HepG2 (cell line): ENCODE data around the gene PPIA. TPM values are rescaled to one million over a fixed set of nuclear protein-coding genes. Genes with fewer than 3 reads are reported as not detected.

Experiments
- CBX2 ChIP-seq, 2 experiments: fragments of 200-600 bp in 1 of 2; sonication (generic); formaldehyde crosslinking in 1 of 2; IDR thresholded peaks; 2 replicates each; pipeline versions ENCODE4 v1.7.0 to v1.8.1; 2018 to 2022; ENCODE audit warnings: low read depth in 2 of 2, low read length in 1 of 2, mild to moderate bottlenecking in 1 of 2, missing genetic modification reagents in 1 of 2
- CHD4 ChIP-seq: fragments of 200-600 bp; sonication (generic); IDR thresholded peaks from 2 replicates; pipeline ENCODE4 v1.7.0; 2017; ENCODE audit warnings: mild to moderate bottlenecking, low read length, borderline replicate concordance
- DZIP1 ChIP-seq: sonication (generic); formaldehyde crosslinking; IDR thresholded peaks from 2 replicates; pipeline ENCODE4 v1.5.0; 2020; ENCODE audit warnings: mild to moderate bottlenecking, missing genetic modification reagents
- E2F2 ChIP-seq: sonication (generic); formaldehyde crosslinking; IDR thresholded peaks from 2 replicates; pipeline ENCODE4 v1.4.0; 2020; ENCODE audit warnings: missing genetic modification reagents, borderline replicate concordance
- GRHL1 ChIP-seq: sonication (generic); formaldehyde crosslinking; conservative IDR thresholded peaks from 2 replicates; pipeline ENCODE4 v1.8.0; 2022; ENCODE audit warnings: missing genetic modification reagents
- HOMEZ ChIP-seq: IDR thresholded peaks from 2 replicates; pipeline ENCODE4 v1.6.1; 2016; ENCODE audit warnings: low read depth
- ISX ChIP-seq: sonication (generic); formaldehyde crosslinking; conservative IDR thresholded peaks from 2 replicates; pipeline ENCODE4 v1.5.0; 2020; ENCODE audit warnings: missing genetic modification reagents
- KDM1A ChIP-seq: IDR thresholded peaks from 2 replicates; pipeline ENCODE4 v1.6.1; 2016; ENCODE audit warnings: missing compliant biosample characterization
- KLF13 ChIP-seq: sonication (generic); formaldehyde crosslinking; IDR thresholded peaks from 2 replicates; pipeline ENCODE4 v1.4.0; 2020; ENCODE audit warnings: mild to moderate bottlenecking, missing genetic modification reagents
- MXI1 ChIP-seq: IDR thresholded peaks from 3 replicates; pipeline ENCODE4 v1.6.1; 2012; ENCODE audit warnings: low read depth, low read length, inconsistent platforms, borderline replicate concordance
- PHF20 ChIP-seq: sonication (generic); formaldehyde crosslinking; IDR thresholded peaks from 2 replicates; pipeline ENCODE4 v1.5.0; 2020; ENCODE audit warnings: mild to moderate bottlenecking, missing genetic modification reagents
- SCMH1 ChIP-seq: sonication (generic); formaldehyde crosslinking; IDR thresholded peaks from 2 replicates; pipeline ENCODE4 v1.9.0; 2021; ENCODE audit warnings: missing genetic modification reagents, mild to moderate bottlenecking, borderline replicate concordance
- SRF ChIP-seq: IDR thresholded peaks from 2 replicates; pipeline ENCODE4 v1.6.1; 2011; ENCODE audit warnings: mild to moderate bottlenecking, low read depth, low read length, moderate library complexity
- TAF15 ChIP-seq: fragments of 200-400 bp; formaldehyde crosslinking; IDR thresholded peaks from one replicate; pipeline ENCODE4 v1.6.1; 2018; ENCODE audit warnings: mild to moderate bottlenecking, low read depth, low read length; ENCODE audit not compliant: poor library complexity, severe bottlenecking
- ZMAT3 ChIP-seq: sonication (generic); formaldehyde crosslinking; conservative IDR thresholded peaks from 2 replicates; pipeline ENCODE4 v1.7.0; 2021; ENCODE audit warnings: missing genetic modification reagents
- ZNF230 ChIP-seq: sonication (generic); formaldehyde crosslinking; IDR thresholded peaks from 2 replicates; pipeline ENCODE4 v1.4.0; 2020; ENCODE audit warnings: mild to moderate bottlenecking, missing genetic modification reagents
- ZNF367 ChIP-seq: sonication (generic); formaldehyde crosslinking; IDR thresholded peaks from 2 replicates; pipeline ENCODE4 v1.4.0; 2020; ENCODE audit warnings: missing genetic modification reagents, borderline replicate concordance
- ZNF713 ChIP-seq: sonication (generic); formaldehyde crosslinking; IDR thresholded peaks from 2 replicates; pipeline ENCODE4 v1.4.0; 2020; ENCODE audit warnings: mild to moderate bottlenecking, missing genetic modification reagents
- ZNF75D ChIP-seq: sonication (generic); formaldehyde crosslinking; IDR thresholded peaks from 2 replicates; pipeline ENCODE4 v1.8.1; 2023; ENCODE audit warnings: missing genetic modification reagents, mild to moderate bottlenecking, borderline replicate concordance
- ZNF879 ChIP-seq: sonication (generic); formaldehyde crosslinking; IDR thresholded peaks from 2 replicates; pipeline ENCODE4 v1.8.1; 2023; ENCODE audit warnings: missing genetic modification reagents
- ZNF891 ChIP-seq: sonication (generic); formaldehyde crosslinking; IDR thresholded peaks from 2 replicates; pipeline ENCODE4 v1.5.0; 2020; ENCODE audit warnings: mild to moderate bottlenecking, missing genetic modification reagents
- polyA plus RNA-seq, 8 experiments: library from polyadenylated mRNA; depleted of rRNA in 3 of 8; stranded (reverse) in 7 of 8; unstranded in 1 of 8; fragments of >200 nt; fragmentation: Illumina TruSeq in 4 of 8; extraction: Trizol in 4 of 8; gene quantifications; 2 replicates each; pipeline versions ENCODE4 v1.2.1 to v1.2.3, GENCODE V29; 2011 to 2016; ENCODE audit warnings: low read depth in 4 of 8, missing spikeins in 1 of 8, mixed read lengths in 1 of 8; ENCODE audit not compliant: insufficient read depth in 1 of 8
- total RNA-seq, 5 experiments: library from RNA; depleted of rRNA; stranded (reverse); fragments of >200 nt; fragmentation: Illumina TruSeq; extraction: Trizol; gene quantifications; 2 replicates each; pipeline ENCODE4 v1.2.3, GENCODE V29; 2016; ENCODE audit warnings: low read depth in 1 of 5

PPIA gene
- total and polyA plus RNA-seq, 2 of the 13 experiments (the other 11 are each of a cell fraction or from before 2014, with no cell fraction given), result 2,268 to 3,010 TPM

- no peak for TF ChIP-seq CBX2 (IDR thresholded peaks at IDR 0.05; ENCODE audit: low read depth, low read length)
- TF ChIP-seq CBX2 (CRISPR knock-in tag; IDR thresholded peaks at IDR 0.05; ENCODE audit: low read depth), result no peak
- TF ChIP-seq ZNF367 (CRISPR knock-in tag), result no peak
- peak; percentile 21; the same call in 1 of the 3 replicates for TF ChIP-seq MXI1
- TF ChIP-seq TAF15, result no peak
- TF ChIP-seq CHD4, result peak; percentile 66; the same call in 1 of the 2 replicates
- 0 out of 2 replicates have a peak, but pooled peaks have one; percentile 28 for TF ChIP-seq ZNF879 (CRISPR knock-in tag)
- no peak; the same call in 1 of the 2 replicates for TF ChIP-seq PHF20 (CRISPR knock-in tag)
- TF ChIP-seq ZNF230 (CRISPR knock-in tag), result no peak; the same call in 1 of the 2 replicates
- peak; percentile 79; the same call in 1 of the 2 replicates for TF ChIP-seq ZMAT3 (CRISPR knock-in tag)
- peak; percentile 99 for TF ChIP-seq KDM1A
- TF ChIP-seq ISX (CRISPR knock-in tag), result no peak
- TF ChIP-seq E2F2, result no peak
- TF ChIP-seq HOMEZ, result 0 out of 2 replicates have a peak, but pooled peaks have one; percentile 4
- TF ChIP-seq DZIP1 (CRISPR knock-in tag), result no peak
- TF ChIP-seq ZNF75D, result no peak
- TF ChIP-seq ZNF713 (CRISPR knock-in tag), result no peak
- TF ChIP-seq ZNF891 (CRISPR knock-in tag), result no peak
- TF ChIP-seq KLF13 (CRISPR knock-in tag), result 0 out of 2 replicates have a peak, but pooled peaks have one; percentile 41
- no peak for TF ChIP-seq SCMH1
- TF ChIP-seq SRF, result no peak
- TF ChIP-seq GRHL1 (CRISPR knock-in tag), result no peak
These were observed 412 bp upstream of the PPIA start (continued) for GRCh38 chr7:44796034-44796503.
